Measurements from ENCODE around the gene HIVEP3. TPM values are rescaled to one million over a fixed set of nuclear protein-coding genes. Genes with fewer than 3 reads are reported as not detected.

HIVEP3 gene
- total RNA-seq, 1 donor from 2014 or later: 5.7 TPM

GRCh38 chr1:41679531-41679930 is 239.2 kb downstream of the HIVEP3 start:
- Histone ChIP-seq H3K4me1 (peaks cover 44% of the 10 kb centered on the region), H3K27me3 (ENCODE audit: low read depth) (no peaks in the 10 kb centered on the region), H3K36me3 (no peaks in the 10 kb centered on the region), H3K9me3 (replicated peaks) (no peaks in the 10 kb centered on the region), H3K4me3 (no peak overlapping the region), H3K27ac (replicated peaks) (no peak overlapping the region)
- TF ChIP-seq, protein P1, sequence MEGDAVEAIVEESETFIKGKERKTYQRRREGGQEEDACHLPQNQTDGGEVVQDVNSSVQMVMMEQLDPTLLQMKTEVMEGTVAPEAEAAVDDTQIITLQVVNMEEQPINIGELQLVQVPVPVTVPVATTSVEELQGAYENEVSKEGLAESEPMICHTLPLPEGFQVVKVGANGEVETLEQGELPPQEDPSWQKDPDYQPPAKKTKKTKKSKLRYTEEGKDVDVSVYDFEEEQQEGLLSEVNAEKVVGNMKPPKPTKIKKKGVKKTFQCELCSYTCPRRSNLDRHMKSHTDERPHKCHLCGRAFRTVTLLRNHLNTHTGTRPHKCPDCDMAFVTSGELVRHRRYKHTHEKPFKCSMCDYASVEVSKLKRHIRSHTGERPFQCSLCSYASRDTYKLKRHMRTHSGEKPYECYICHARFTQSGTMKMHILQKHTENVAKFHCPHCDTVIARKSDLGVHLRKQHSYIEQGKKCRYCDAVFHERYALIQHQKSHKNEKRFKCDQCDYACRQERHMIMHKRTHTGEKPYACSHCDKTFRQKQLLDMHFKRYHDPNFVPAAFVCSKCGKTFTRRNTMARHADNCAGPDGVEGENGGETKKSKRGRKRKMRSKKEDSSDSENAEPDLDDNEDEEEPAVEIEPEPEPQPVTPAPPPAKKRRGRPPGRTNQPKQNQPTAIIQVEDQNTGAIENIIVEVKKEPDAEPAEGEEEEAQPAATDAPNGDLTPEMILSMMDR (IDR thresholded peaks at IDR 0.05; ENCODE audit: borderline replicate concordance): no peak
- no peak for DNase-seq
- intact Hi-C loops (cut with micrococcal nuclease): no loop called here

- TF ChIP-seq, protein P1 (IDR thresholded peaks at IDR 0.05; ENCODE audit: borderline replicate concordance): no peak
- H3K9me3 ChIP-seq (replicated peaks): no peaks in the 10 kb centered on the region
- H3K4me1 ChIP-seq: peaks cover 42% of the 10 kb centered on the region
- DNase-seq: peak; percentile 72
- peak overlapping the region; percentile 51 for H3K27ac ChIP-seq (replicated peaks)
- H3K27me3 ChIP-seq (ENCODE audit: low read depth): no peaks in the 10 kb centered on the region
- no peak overlapping the region for H3K4me3 ChIP-seq
- intact Hi-C loops (cut with micrococcal nuclease): no loop called here
- H3K36me3 ChIP-seq: no peaks in the 10 kb centered on the region
These were observed 240.4 kb downstream of the HIVEP3 start for GRCh38 chr1:41678111-41678878.

DNA sequence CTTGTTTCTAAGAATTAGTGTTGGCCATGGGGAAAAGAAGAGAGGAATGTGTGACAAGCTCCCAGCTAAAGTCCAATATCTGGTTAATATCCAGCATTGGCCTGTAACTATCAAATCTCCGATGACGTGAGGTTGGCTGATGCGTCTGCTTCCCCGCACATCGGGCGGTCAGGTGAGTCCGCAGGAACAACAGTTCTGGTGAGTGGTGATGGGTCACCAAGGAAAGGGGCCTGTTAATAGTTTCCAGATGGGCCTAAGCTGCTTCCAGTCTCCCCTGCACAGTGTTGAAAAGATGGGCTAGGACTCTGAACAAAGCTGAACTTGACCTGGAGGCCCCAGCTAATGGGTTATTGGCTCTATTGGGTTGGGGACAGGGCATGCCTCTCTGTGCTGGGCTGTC is 241.1 kb downstream of the HIVEP3 start:
- Histone ChIP-seq H3K36me3 (no peaks in the 10 kb centered on the region), H3K4me3 (no peak overlapping the region), H3K4me1 (peaks cover 44% of the 10 kb centered on the region), H3K27ac (replicated peaks) (peak overlapping the region; percentile 51), H3K27me3 (ENCODE audit: low read depth) (no peaks in the 10 kb centered on the region), H3K9me3 (replicated peaks) (no peaks in the 10 kb centered on the region)
- intact Hi-C loops (cut with micrococcal nuclease): no loop called here
- TF ChIP-seq, protein P1 (IDR thresholded peaks at IDR 0.05; ENCODE audit: borderline replicate concordance): no peak
- DNase-seq: no peak

DNA sequence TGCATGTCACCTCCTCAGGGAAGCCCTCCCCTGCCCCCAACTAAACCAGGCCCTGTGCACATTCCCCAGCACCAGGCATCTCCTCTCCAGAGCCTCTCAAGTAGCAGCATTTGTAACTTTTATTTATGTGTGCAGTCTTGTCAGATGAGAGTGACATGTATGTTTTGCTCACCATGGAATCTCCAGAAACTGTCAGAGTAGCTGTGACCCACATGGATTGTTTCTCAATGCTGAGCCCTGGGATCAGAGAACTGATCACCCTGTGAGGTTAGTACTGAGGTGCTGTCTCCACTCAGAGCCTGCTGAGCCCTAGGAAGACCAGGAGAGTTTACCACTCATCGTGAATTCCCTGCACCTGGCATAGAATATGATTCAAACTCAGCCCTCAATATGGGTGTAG is 243.3 kb downstream of the HIVEP3 start:
- DNase-seq: no peak
- H3K36me3 ChIP-seq: no peaks in the 10 kb centered on the region
- no peaks in the 10 kb centered on the region for H3K27me3 ChIP-seq (ENCODE audit: low read depth)
- H3K9me3 ChIP-seq (replicated peaks): no peaks in the 10 kb centered on the region
- peaks cover 35% of the 10 kb centered on the region for H3K4me1 ChIP-seq
- intact Hi-C loops (cut with micrococcal nuclease): no loop called here
- TF ChIP-seq, protein P1 (IDR thresholded peaks at IDR 0.05; ENCODE audit: borderline replicate concordance): no peak
- H3K4me3 ChIP-seq: no peak overlapping the region
- H3K27ac ChIP-seq (replicated peaks): no peak overlapping the region

DNA sequence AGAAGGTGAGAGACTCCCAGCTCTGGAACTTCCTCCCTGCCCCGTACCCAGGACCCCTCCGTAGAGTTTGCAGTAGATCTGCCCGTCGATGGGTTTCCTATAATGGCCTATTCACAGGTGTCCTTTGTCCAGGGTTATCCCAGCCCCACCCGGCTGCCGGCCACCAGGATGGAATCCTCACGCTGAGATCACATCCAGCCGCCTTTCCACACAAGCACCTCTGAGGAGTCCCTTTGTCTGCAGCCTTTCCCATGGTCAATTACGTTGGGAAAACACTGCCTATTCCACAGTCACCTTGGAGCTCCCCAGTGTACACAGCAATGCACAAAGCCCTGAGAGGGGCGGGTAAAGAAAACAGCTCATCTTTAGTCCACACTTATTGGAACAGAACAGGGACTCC is 244.2 kb downstream of the HIVEP3 start:
- no peak for DNase-seq
- Histone ChIP-seq H3K4me3 (no peak overlapping the region), H3K36me3 (no peaks in the 10 kb centered on the region), H3K27me3 (ENCODE audit: low read depth) (no peaks in the 10 kb centered on the region), H3K27ac (replicated peaks) (no peak overlapping the region), H3K4me1 (peaks cover 35% of the 10 kb centered on the region), H3K9me3 (replicated peaks) (no peaks in the 10 kb centered on the region)
- intact Hi-C loops (cut with micrococcal nuclease): no loop called here
- TF ChIP-seq, protein P1 (IDR thresholded peaks at IDR 0.05; ENCODE audit: borderline replicate concordance): no peak

Measured in left ventricle myocardium inferior (tissue), 1 donor.